HUES6 (cell line): ENCODE data around the gene PTPRM.

Experiments used
- H3K27ac ChIP-seq: 2 replicates; pipeline ENCODE4 v1.7.0; 2013; ENCODE audit warnings: low read depth, mild to moderate bottlenecking, low read length, inconsistent platforms
- H3K27me3 ChIP-seq: 2 replicates; pipeline ENCODE4 v1.6.1; 2013; ENCODE audit warnings: low read length; ENCODE audit not compliant: control insufficient read depth, insufficient read depth
- H3K36me3 ChIP-seq: 2 replicates; pipeline ENCODE4 v1.6.1; 2013; ENCODE audit warnings: low read length; ENCODE audit not compliant: control insufficient read depth, insufficient read depth
- H3K4me1 ChIP-seq: 2 replicates; pipeline ENCODE4 v1.6.1; 2013; ENCODE audit warnings: low read length; ENCODE audit not compliant: control insufficient read depth, insufficient read depth
- H3K4me3 ChIP-seq: 2 replicates; pipeline ENCODE4 v1.5.1; 2013; ENCODE audit warnings: low read depth, low read length
- H3K9ac ChIP-seq: one replicate; pipeline ENCODE4 v1.6.1; 2013; ENCODE audit warnings: mild to moderate bottlenecking, low read length
- H3K9me3 ChIP-seq: 2 replicates; pipeline ENCODE4 v1.6.1; 2013; ENCODE audit warnings: low read depth, low read length; ENCODE audit not compliant: control insufficient read depth, insufficient read depth

The PTPRM gene

GRCh38 chr18:8359481-8359880 lies 792.4 kb downstream of the PTPRM start:
- Histone ChIP-seq H3K9ac (no peak overlapping the region), H3K4me3 (no peak overlapping the region), H3K9me3 (no peaks in the 10 kb centered on the region), H3K36me3 (no peaks in the 10 kb centered on the region), H3K4me1 (peaks cover 14% of the 10 kb centered on the region), H3K27ac (no peak overlapping the region), H3K27me3 (no peaks in the 10 kb centered on the region)

- no peaks in the 10 kb centered on the region for H3K9me3 ChIP-seq
- H3K9ac ChIP-seq: no peak overlapping the region
- H3K27me3 ChIP-seq: peaks cover 12% of the 10 kb centered on the region; the same call in 1 of the 2 replicates
- H3K4me1 ChIP-seq: peaks cover 11% of the 10 kb centered on the region
- H3K36me3 ChIP-seq: no peaks in the 10 kb centered on the region
- no peak overlapping the region for H3K4me3 ChIP-seq
- no peak overlapping the region for H3K27ac ChIP-seq
Measured at GRCh38 chr18:8361941-8362471, 794.9 kb downstream of the PTPRM start.

- Histone ChIP-seq H3K9me3 (no peaks in the 10 kb centered on the region), H3K4me1 (peaks cover 6% of the 10 kb centered on the region), H3K36me3 (no peaks in the 10 kb centered on the region), H3K27ac (no peak overlapping the region), H3K9ac (no peak overlapping the region), H3K4me3 (no peak overlapping the region), H3K27me3 (peaks cover 18% of the 10 kb centered on the region; the same call in 1 of the 2 replicates)
Measured at GRCh38 chr18:8362863-8363262, 795.7 kb downstream of the PTPRM start.

- Histone ChIP-seq H3K36me3 (no peaks in the 10 kb centered on the region), H3K27me3 (peaks cover 21% of the 10 kb centered on the region; the same call in 1 of the 2 replicates), H3K9me3 (no peaks in the 10 kb centered on the region), H3K4me3 (no peak overlapping the region), H3K4me1 (no peaks in the 10 kb centered on the region; the same call in none of the 2 replicates), H3K9ac (no peak overlapping the region), H3K27ac (no peak overlapping the region)
Measured at GRCh38 chr18:8364385-8364784, 797.3 kb downstream of the PTPRM start.

GRCh38 chr18:8365006-8365405 lies 797.9 kb downstream of the PTPRM start:
- Histone ChIP-seq H3K9me3 (no peaks in the 10 kb centered on the region), H3K4me1 (no peaks in the 10 kb centered on the region; the same call in none of the 2 replicates), H3K27me3 (peaks cover 21% of the 10 kb centered on the region; the same call in 1 of the 2 replicates), H3K27ac (no peak overlapping the region), H3K36me3 (no peaks in the 10 kb centered on the region), H3K9ac (no peak overlapping the region), H3K4me3 (no peak overlapping the region)

GRCh38 chr18:8365528-8365927 lies 798.4 kb downstream of the PTPRM start:
- Histone ChIP-seq H3K36me3 (no peaks in the 10 kb centered on the region), H3K4me1 (no peaks in the 10 kb centered on the region; the same call in none of the 2 replicates), H3K9ac (no peak overlapping the region), H3K27me3 (peaks cover 21% of the 10 kb centered on the region; the same call in 1 of the 2 replicates), H3K4me3 (no peak overlapping the region), H3K9me3 (no peaks in the 10 kb centered on the region), H3K27ac (no peak overlapping the region)

- no peak overlapping the region for H3K9ac ChIP-seq
- peaks cover 21% of the 10 kb centered on the region; the same call in 1 of the 2 replicates for H3K27me3 ChIP-seq
- no peaks in the 10 kb centered on the region for H3K9me3 ChIP-seq
- H3K36me3 ChIP-seq: no peaks in the 10 kb centered on the region
- H3K27ac ChIP-seq: no peak overlapping the region
- no peaks in the 10 kb centered on the region; the same call in none of the 2 replicates for H3K4me1 ChIP-seq
- no peak overlapping the region for H3K4me3 ChIP-seq
Measured at GRCh38 chr18:8366070-8366469, 799.0 kb downstream of the PTPRM start.

- no peaks in the 10 kb centered on the region for H3K9me3 ChIP-seq
- H3K4me1 ChIP-seq: no peaks in the 10 kb centered on the region; the same call in none of the 2 replicates
- peak overlapping the region; percentile 48; the same call in 1 of the 2 replicates for H3K4me3 ChIP-seq
- H3K27ac ChIP-seq: no peak overlapping the region
- H3K9ac ChIP-seq: no peak overlapping the region
- no peaks in the 10 kb centered on the region for H3K36me3 ChIP-seq
- H3K27me3 ChIP-seq: peaks cover 21% of the 10 kb centered on the region; the same call in 1 of the 2 replicates
Measured at GRCh38 chr18:8366656-8367055, 799.5 kb downstream of the PTPRM start.

GRCh38 chr18:8367217-8367988 lies 800.3 kb downstream of the PTPRM start:
- H3K27ac ChIP-seq: no peak overlapping the region
- no peaks in the 10 kb centered on the region; the same call in 1 of the 2 replicates for H3K4me1 ChIP-seq
- H3K9me3 ChIP-seq: no peaks in the 10 kb centered on the region
- no peaks in the 10 kb centered on the region for H3K36me3 ChIP-seq
- H3K27me3 ChIP-seq: peaks cover 21% of the 10 kb centered on the region; the same call in 1 of the 2 replicates
- H3K4me3 ChIP-seq: peak overlapping the region; percentile 48
- H3K9ac ChIP-seq: no peak overlapping the region

- no peak overlapping the region for H3K9ac ChIP-seq
- H3K36me3 ChIP-seq: no peaks in the 10 kb centered on the region
- no peak overlapping the region for H3K27ac ChIP-seq
- H3K4me3 ChIP-seq: no peak overlapping the region
- H3K4me1 ChIP-seq: no peaks in the 10 kb centered on the region; the same call in 1 of the 2 replicates
- peaks cover 21% of the 10 kb centered on the region; the same call in 1 of the 2 replicates for H3K27me3 ChIP-seq
- no peaks in the 10 kb centered on the region for H3K9me3 ChIP-seq
Measured at GRCh38 chr18:8368512-8369217, 801.5 kb downstream of the PTPRM start.

- no peak overlapping the region for H3K9ac ChIP-seq
- H3K27me3 ChIP-seq: no peaks in the 10 kb centered on the region
- H3K36me3 ChIP-seq: no peaks in the 10 kb centered on the region
- no peak overlapping the region for H3K27ac ChIP-seq
- no peaks in the 10 kb centered on the region for H3K9me3 ChIP-seq
- H3K4me1 ChIP-seq: no peaks in the 10 kb centered on the region
- H3K4me3 ChIP-seq: no peak overlapping the region
Measured at GRCh38 chr18:8373486-8373885, 806.4 kb downstream of the PTPRM start.
